Astrocyte (in vitro differentiated cells and primary cell): ENCODE results near the gene POU2F2.

Source experiments
- EZH2 ChIP-seq: IDR thresholded peaks from 2 replicates; pipeline ENCODE4 v1.6.1; 2012; ENCODE audit warnings: mild to moderate bottlenecking, low read length, inconsistent platforms; ENCODE audit not compliant: insufficient read depth
- TF ChIP-seq, protein P1 (sequence below): IDR thresholded peaks from 2 replicates; pipeline ENCODE4 v1.5.1; 2011; ENCODE audit warnings: low read depth, mild to moderate bottlenecking, inconsistent platforms, low read length, moderate library complexity; ENCODE audit not compliant: insufficient read depth

DNA sequence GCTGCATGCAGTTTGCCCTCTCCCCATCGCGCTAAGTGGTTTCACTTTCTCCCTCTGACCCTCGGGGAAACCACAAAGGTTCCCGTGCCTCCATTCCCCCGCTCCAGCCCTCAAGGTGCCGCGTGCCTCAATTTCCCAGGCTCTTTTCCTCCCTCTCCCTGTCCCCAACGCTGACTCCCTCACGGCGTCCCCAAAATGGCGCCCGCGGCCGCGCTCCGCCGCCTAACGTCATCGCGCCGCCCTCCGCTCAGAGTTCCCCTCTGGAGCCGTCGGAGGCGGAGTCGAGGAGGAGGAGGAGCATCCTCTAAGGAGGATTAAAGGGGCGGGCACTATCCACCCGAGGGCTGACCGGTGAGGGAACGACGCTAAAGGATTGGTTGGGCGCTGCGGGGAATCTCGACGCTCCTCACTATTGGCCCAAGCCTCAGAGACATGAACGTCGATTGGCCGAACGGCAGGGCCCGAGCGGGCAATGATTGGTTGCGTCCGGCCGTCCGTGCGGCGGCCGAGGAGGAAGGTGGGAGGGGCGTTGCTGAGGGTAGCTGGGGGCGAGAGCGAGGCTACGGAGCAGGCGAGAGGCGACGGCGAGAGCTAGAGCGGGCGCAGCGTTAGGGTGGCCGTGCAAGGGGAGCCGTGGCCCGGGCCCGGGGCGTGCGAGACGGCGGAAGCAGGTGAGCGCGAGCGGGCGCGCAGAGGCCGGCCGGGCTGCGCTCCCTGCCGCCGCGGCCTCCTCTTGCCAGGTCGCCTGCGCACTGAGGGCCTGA, 56.4 kb downstream of the POU2F2 start, which contains the start of gene ZNF574:
- TF ChIP-seq, protein P1, sequence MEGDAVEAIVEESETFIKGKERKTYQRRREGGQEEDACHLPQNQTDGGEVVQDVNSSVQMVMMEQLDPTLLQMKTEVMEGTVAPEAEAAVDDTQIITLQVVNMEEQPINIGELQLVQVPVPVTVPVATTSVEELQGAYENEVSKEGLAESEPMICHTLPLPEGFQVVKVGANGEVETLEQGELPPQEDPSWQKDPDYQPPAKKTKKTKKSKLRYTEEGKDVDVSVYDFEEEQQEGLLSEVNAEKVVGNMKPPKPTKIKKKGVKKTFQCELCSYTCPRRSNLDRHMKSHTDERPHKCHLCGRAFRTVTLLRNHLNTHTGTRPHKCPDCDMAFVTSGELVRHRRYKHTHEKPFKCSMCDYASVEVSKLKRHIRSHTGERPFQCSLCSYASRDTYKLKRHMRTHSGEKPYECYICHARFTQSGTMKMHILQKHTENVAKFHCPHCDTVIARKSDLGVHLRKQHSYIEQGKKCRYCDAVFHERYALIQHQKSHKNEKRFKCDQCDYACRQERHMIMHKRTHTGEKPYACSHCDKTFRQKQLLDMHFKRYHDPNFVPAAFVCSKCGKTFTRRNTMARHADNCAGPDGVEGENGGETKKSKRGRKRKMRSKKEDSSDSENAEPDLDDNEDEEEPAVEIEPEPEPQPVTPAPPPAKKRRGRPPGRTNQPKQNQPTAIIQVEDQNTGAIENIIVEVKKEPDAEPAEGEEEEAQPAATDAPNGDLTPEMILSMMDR = no peak
- no peak for TF ChIP-seq EZH2
